RWPE2 (cell line): Measurements from ENCODE around the gene TIMM17A.

Experiments used
- ATAC-seq: fragments of 200-7000 bp; cut with Tn5 transposase; 3 replicates; pipeline ENCODE4 v1.9.1; 2021; ENCODE audit warnings: low read depth
- DNase-seq: peaks from one replicate; pipeline ENCODE4 v3.0.0-alpha.2; 2020; ENCODE audit warnings: low spot score
- H3K27ac ChIP-seq: fragments of 450-650 bp; 2 replicates; pipeline ENCODE4 v1.5.1; 2017; ENCODE audit warnings: mild to moderate bottlenecking; ENCODE audit not compliant: poor library complexity, severe bottlenecking
- H3K27me3 ChIP-seq: fragments of 250-450 bp; sonication (Bioruptor Pico); 2 replicates; pipeline ENCODE4 v1.5.1; 2021; ENCODE audit warnings: mild to moderate bottlenecking, moderate library complexity; ENCODE audit not compliant: insufficient read depth, poor library complexity, severe bottlenecking
- H3K36me3 ChIP-seq: fragments of 250-450 bp; sonication (Bioruptor Pico); 2 replicates; pipeline ENCODE4 v1.5.1; 2020; ENCODE audit warnings: low read depth, mild to moderate bottlenecking, moderate library complexity
- H3K4me1 ChIP-seq: fragments of 250-450 bp; sonication (Bioruptor Pico); 2 replicates; pipeline ENCODE4 v1.5.1; 2021; ENCODE audit warnings: mild to moderate bottlenecking, moderate library complexity; ENCODE audit not compliant: insufficient read depth, poor library complexity, severe bottlenecking
- H3K4me3 ChIP-seq: fragments of 250-450 bp; sonication (Bioruptor Pico); 2 replicates; pipeline ENCODE4 v1.5.1; 2021; ENCODE audit warnings: mild to moderate bottlenecking, moderate library complexity; ENCODE audit not compliant: severe bottlenecking
- H3K9me3 ChIP-seq: fragments of 250-450 bp; sonication (Bioruptor Pico); 2 replicates; pipeline ENCODE4 v1.5.1; 2021; ENCODE audit warnings: mild to moderate bottlenecking, moderate library complexity; ENCODE audit not compliant: severe bottlenecking
- CTCF ChIP-seq: fragments of 450-650 bp; IDR thresholded peaks from one replicate; pipeline ENCODE4 v1.5.1; 2017; ENCODE audit warnings: mild to moderate bottlenecking, moderate library complexity; ENCODE audit not compliant: poor library complexity, severe bottlenecking

The TIMM17A gene

GRCh38 chr1:201947697-201948008, 7.7 kb upstream of the TIMM17A start:
- Histone ChIP-seq H3K36me3 (no peaks in the 10 kb centered on the region), H3K4me1 (no peaks in the 10 kb centered on the region), H3K27ac (no peak overlapping the region), H3K9me3 (no peaks in the 10 kb centered on the region), H3K4me3 (no peak overlapping the region), H3K27me3 (peaks cover 18% of the 10 kb centered on the region)
- no peak for TF ChIP-seq CTCF
- ATAC-seq (no peak), DNase-seq (no peak)

GRCh38 chr1:201949491-201949890, 5.8 kb upstream of the TIMM17A start:
- Histone ChIP-seq H3K4me1 (no peaks in the 10 kb centered on the region), H3K9me3 (no peaks in the 10 kb centered on the region), H3K4me3 (no peak overlapping the region), H3K27ac (no peak overlapping the region), H3K27me3 (peaks cover 18% of the 10 kb centered on the region), H3K36me3 (no peaks in the 10 kb centered on the region)
- no peak for ATAC-seq
- DNase-seq: no peak
- no peak for TF ChIP-seq CTCF

GRCh38 chr1:201954263-201955008, 867 bp upstream of the TIMM17A start:
- H3K27ac ChIP-seq: peak overlapping the region; percentile 44
- peak overlapping the region; percentile 93 for H3K4me3 ChIP-seq
- H3K27me3 ChIP-seq: no peaks in the 10 kb centered on the region
- peaks cover 31% of the 10 kb centered on the region for H3K36me3 ChIP-seq
- no peaks in the 10 kb centered on the region for H3K9me3 ChIP-seq
- no peak for TF ChIP-seq CTCF
- DNase-seq: no peak
- H3K4me1 ChIP-seq: peaks cover 4% of the 10 kb centered on the region
- ATAC-seq: no peak

- DNase-seq: no peak
- H3K36me3 ChIP-seq: peaks cover 43% of the 10 kb centered on the region
- peak; percentile 49 for ATAC-seq
Measured at GRCh38 chr1:201955729-201956143, 433 bp downstream of the TIMM17A start.

More at GRCh38 chr1:201955729-201956143, 433 bp downstream of the TIMM17A start:
- Histone ChIP-seq H3K27ac (peak overlapping the region; percentile 44), H3K9me3 (no peaks in the 10 kb centered on the region), H3K4me3 (peak overlapping the region; percentile 93), H3K4me1 (peaks cover 4% of the 10 kb centered on the region), H3K27me3 (no peaks in the 10 kb centered on the region)
- no peak for TF ChIP-seq CTCF
